H1 (cell line): ENCODE data around the gene MTNR1A. TPM values are rescaled to one million over a fixed set of nuclear protein-coding genes. Genes with fewer than 3 reads are reported as not detected.

Source experiments
- CTCF ChIA-PET: fragments of 300-600 bp; sonication (Branson Sonifier 250); formaldehyde crosslinking; loops from one replicate; lab custom pipeline; 2021; ENCODE audit not compliant: partially characterized antibody; lab: Charles Lee
- POLR2A ChIA-PET: fragments of 300-600 bp; sonication (Branson Sonifier 250); formaldehyde crosslinking; loops from one replicate; lab custom pipeline; 2021; ENCODE audit warnings: inconsistent platforms; ENCODE audit not compliant: partially characterized antibody; lab: Charles Lee
- DNase-seq, 2 experiments: peaks; one replicate each; pipeline versions ENCODE4 v3.0.0 to v3.0.0-alpha.2; 2010 to 2022; ENCODE audit warnings: low spot score in 2 of 2, low read depth in 1 of 2, mixed read lengths in 1 of 2
- FAIRE-seq: peaks from 2 replicates; lab custom pipeline; 2011; peaks lifted over from hg19 to GRCh38; lab: Jason Lieb, UNC
- H2AFZ ChIP-seq: 2 replicates; pipeline ENCODE4 v1.8.1; 2012; ENCODE audit warnings: low read length, inconsistent platforms
- H2AK5ac ChIP-seq: 2 replicates; pipeline ENCODE4 v1.6.1; 2013; ENCODE audit warnings: low read depth, low read length
- H2BK120ac ChIP-seq: replicated peaks from 2 replicates; pipeline ENCODE3; 2013; ENCODE audit warnings: low read depth, low read length, inconsistent platforms
- H2BK12ac ChIP-seq: 2 replicates; pipeline ENCODE4 v1.6.1; 2013; ENCODE audit warnings: low read depth, low read length
- H2BK15ac ChIP-seq: 2 replicates; pipeline ENCODE4 v1.6.1; 2013; ENCODE audit warnings: low read length
- H2BK20ac ChIP-seq: 2 replicates; pipeline ENCODE4 v1.6.1; 2013; ENCODE audit warnings: low read length
- H2BK5ac ChIP-seq: 2 replicates; pipeline ENCODE4 v1.6.1; 2013; ENCODE audit warnings: low read depth, low read length
- H3K14ac ChIP-seq: 2 replicates; pipeline ENCODE4 v1.6.1; 2013; ENCODE audit warnings: inconsistent platforms; ENCODE audit not compliant: insufficient read length
- H3K18ac ChIP-seq: 2 replicates; pipeline ENCODE4 v1.6.1; 2013; ENCODE audit warnings: low read length; ENCODE audit errors: extremely low read depth
- H3K23ac ChIP-seq: 2 replicates; pipeline ENCODE4 v1.6.1; 2013; ENCODE audit warnings: inconsistent platforms; ENCODE audit not compliant: insufficient read length
- H3K23me2 ChIP-seq: 2 replicates; pipeline ENCODE4 v1.6.1; 2013; ENCODE audit warnings: low read depth, low read length
- H3K27ac ChIP-seq: 2 replicates; pipeline ENCODE4 v1.6.1; 2011; ENCODE audit warnings: low read depth, low read length, inconsistent platforms
- H3K27me3 ChIP-seq, 4 experiments: replicated peaks in 1 of 4; 1 replicate in 1 of 4; 2 replicates in 3 of 4; pipeline versions ENCODE4 v1.6.1 to v1.8.1; 2011 to 2013; ENCODE audit warnings: low read length in 3 of 4, mild to moderate bottlenecking in 3 of 4, inconsistent platforms in 2 of 4, mixed read lengths in 2 of 4, moderate library complexity in 1 of 4; ENCODE audit not compliant: control insufficient read depth in 3 of 4, insufficient read depth in 3 of 4; ENCODE audit errors: extremely low read depth in 1 of 4
- H3K36me3 ChIP-seq, 4 experiments: 2 replicates each; pipeline versions ENCODE4 v1.6.1 to v1.8.1; 2011 to 2013; ENCODE audit warnings: mild to moderate bottlenecking in 4 of 4, low read length in 3 of 4, moderate library complexity in 2 of 4, control low read depth in 1 of 4, inconsistent platforms in 1 of 4; ENCODE audit not compliant: insufficient read depth in 4 of 4, control insufficient read depth in 2 of 4
- H3K4ac ChIP-seq: replicated peaks from 2 replicates; pipeline ENCODE3; 2013; ENCODE audit warnings: low read length, low read depth, mixed read lengths, inconsistent platforms; ENCODE audit not compliant: insufficient read length
- H3K4me1 ChIP-seq, 4 experiments: replicated peaks in 1 of 4; 1 replicate in 1 of 4; 2 replicates in 3 of 4; pipeline versions ENCODE4 v1.6.1 to v1.8.1; 2011 to 2013; ENCODE audit warnings: low read length in 3 of 4, inconsistent platforms in 2 of 4, mixed read lengths in 1 of 4; ENCODE audit not compliant: insufficient read depth in 4 of 4, control insufficient read depth in 3 of 4
- H3K4me2 ChIP-seq, 2 experiments: 2 replicates each; pipeline versions ENCODE4 v1.6.1 to v1.8.1; 2011 to 2013; ENCODE audit warnings: low read depth in 2 of 2, low read length in 2 of 2, control low read depth in 1 of 2, inconsistent platforms in 1 of 2, mild to moderate bottlenecking in 1 of 2; ENCODE audit not compliant: insufficient read depth in 1 of 2
- H3K4me3 ChIP-seq, 4 experiments: fragments of 200-600, 300-600 bp in 1 of 4; sonication (generic), shearing (Covaris generic), sonication (Bioruptor Twin) in 1 of 4; 2 replicates each; pipeline versions ENCODE4 v1.5.1 to v1.8.1; 2011 to 2016; ENCODE audit warnings: low read length in 4 of 4, low read depth in 3 of 4, control low read depth in 2 of 4, inconsistent platforms in 2 of 4, mild to moderate bottlenecking in 2 of 4, mixed read lengths in 1 of 4, moderate library complexity in 1 of 4; ENCODE audit not compliant: insufficient read depth in 2 of 4; ENCODE audit errors: extremely low read depth in 1 of 4
- H3K56ac ChIP-seq: replicated peaks from 2 replicates; pipeline ENCODE3; 2013; ENCODE audit warnings: low read depth, mild to moderate bottlenecking, mixed read lengths, low read length, inconsistent platforms; ENCODE audit not compliant: insufficient read length
- H3K79me1 ChIP-seq: 2 replicates; pipeline ENCODE4 v1.6.1; 2013; ENCODE audit warnings: low read depth, low read length, control low read depth
- H3K79me2 ChIP-seq, 2 experiments: 2 replicates each; pipeline versions ENCODE4 v1.6.1 to v1.8.1; 2012 to 2013; ENCODE audit warnings: low read length in 2 of 2, mild to moderate bottlenecking in 2 of 2, inconsistent platforms in 1 of 2; ENCODE audit not compliant: insufficient read depth in 2 of 2, control insufficient read depth in 1 of 2
- H3K9ac ChIP-seq, 4 experiments: replicated peaks in 1 of 4; 1 replicate in 1 of 4; 2 replicates in 3 of 4; pipeline versions ENCODE4 v1.6.1 to v1.8.1; 2011 to 2013; ENCODE audit warnings: low read depth in 3 of 4, low read length in 3 of 4, control low read depth in 2 of 4, mild to moderate bottlenecking in 2 of 4, moderate library complexity in 2 of 4, inconsistent platforms in 1 of 4; ENCODE audit errors: extremely low read depth in 1 of 4
- H3K9me3 ChIP-seq, 2 experiments: 2 replicates each; pipeline versions ENCODE4 v1.6.1 to v1.8.1; 2012 to 2013; ENCODE audit warnings: mild to moderate bottlenecking in 2 of 2, moderate library complexity in 2 of 2, control low read depth in 1 of 2, inconsistent platforms in 1 of 2, low read depth in 1 of 2, low read length in 1 of 2, mixed read lengths in 1 of 2; ENCODE audit not compliant: insufficient read depth in 2 of 2
- H4K20me1 ChIP-seq, 2 experiments: replicated peaks in 1 of 2; 2 replicates each; pipeline versions ENCODE3 to v1.8.1; 2011 to 2013; ENCODE audit warnings: inconsistent platforms in 2 of 2, low read length in 2 of 2, mild to moderate bottlenecking in 1 of 2; ENCODE audit not compliant: insufficient read depth in 2 of 2, control insufficient read depth in 1 of 2
- H4K5ac ChIP-seq: 2 replicates; pipeline ENCODE4 v1.6.1; 2013; ENCODE audit warnings: low read length, low read depth, mixed read lengths, inconsistent platforms; ENCODE audit not compliant: insufficient read length
- H4K8ac ChIP-seq: 2 replicates; pipeline ENCODE4 v1.8.0; 2013; ENCODE audit warnings: mild to moderate bottlenecking, moderate library complexity, low read length, inconsistent platforms; ENCODE audit not compliant: insufficient read depth; ENCODE audit errors: extremely low read depth
- H4K91ac ChIP-seq: replicated peaks from 2 replicates; pipeline ENCODE3; 2013; ENCODE audit warnings: low read length, mixed read lengths, inconsistent platforms; ENCODE audit not compliant: insufficient read length
- BACH1 ChIP-seq: IDR thresholded peaks from 2 replicates; pipeline ENCODE4 v1.6.1; 2012; ENCODE audit warnings: low read length, improper control_type of control experiment
- BRCA1 ChIP-seq: IDR thresholded peaks from 2 replicates; pipeline ENCODE4 v1.6.1; 2012; ENCODE audit warnings: low read depth, low read length, improper control_type of control experiment
- WGBS, 2 experiments: shearing (Covaris generic) in 1 of 2; methylation state at CpG; one replicate each; pipeline versions ENCODE4 v1.1.6 to v1.1.7; 2013 to 2015; ENCODE audit warnings: low lambda C conversion rate in 2 of 2, mixed read lengths in 2 of 2, inconsistent platforms in 1 of 2, low coverage in 1 of 2, missing lambda C conversion rate in 1 of 2; ENCODE audit not compliant: insufficient replicate concordance in 2 of 2, insufficient coverage in 1 of 2, insufficient read length in 1 of 2; ENCODE audit errors: extremely low coverage in 1 of 2, missing lambda C conversion rate in 1 of 2; 5-methylcytosine and 5-hydroxymethylcytosine counted together
- polyA plus RNA-seq, 7 experiments: library from polyadenylated mRNA; depleted of rRNA in 3 of 7; stranded (reverse) in 5 of 7; unstranded in 2 of 7; fragments of >200 nt in 5 of 7; fragments of 200-250 nt in 2 of 7; gene quantifications; 1 replicate in 5 of 7; 2 replicates in 1 of 7; 4 replicates in 1 of 7; pipeline versions ENCODE4 v1.2.1 to v1.2.3, GENCODE V29; 2011 to 2013; ENCODE audit warnings: missing spikeins in 2 of 7, mixed read lengths in 2 of 7
- total RNA-seq: library from RNA; stranded (reverse); fragmentation: NEBNext Ultra II Directional; extraction: Animal tissue kit (Norgen Biotek cat#: 25700); gene quantifications from 2 replicates; pipeline ENCODE4 v1.2.1, GENCODE V29; 2021

MTNR1A gene
- total and polyA plus RNA-seq, 2 of the 8 experiments (the other 6 are each of a cell fraction or from before 2014, with no cell fraction given), result 0.45 to 1.0 TPM

DNA sequence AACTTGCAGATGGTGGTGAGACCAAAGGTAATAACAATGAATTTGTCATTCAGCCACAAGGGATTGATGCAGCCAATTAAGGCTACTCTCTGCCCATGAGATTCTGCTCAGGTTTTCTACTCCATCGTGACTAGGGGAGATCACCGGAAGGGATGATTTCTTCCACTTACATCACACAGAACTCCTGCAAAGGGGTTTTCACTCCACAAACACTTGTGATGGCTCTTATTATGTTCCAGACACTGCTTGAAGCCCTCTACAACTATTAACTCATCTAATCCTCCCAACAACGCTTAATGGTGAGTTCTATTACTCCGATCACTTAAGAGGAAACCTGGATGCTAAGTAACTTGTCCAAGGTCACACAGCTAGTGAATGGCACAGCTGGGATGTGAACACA is 55.9 kb downstream of the MTNR1A start:
- Histone ChIP-seq H2BK120ac (no peak overlapping the region), H4K5ac (no peak overlapping the region), H3K23ac (no peak overlapping the region), H3K56ac (no peak overlapping the region), H3K18ac (no peak overlapping the region), H3K9me3 (peaks cover 2 to 4% of the 10 kb centered on the region in 2 experiments; a peak in 2 of 4 replicates), H2BK12ac (no peak overlapping the region), H3K27ac (no peak overlapping the region), H3K23me2 (no peaks in the 10 kb centered on the region), H2AFZ (no peak overlapping the region), H3K79me1 (no peaks in the 10 kb centered on the region), H3K4me2 (no peak overlapping the region), H3K4me1 (peaks cover 0 to 2% (median 0%) of the 10 kb centered on the region in 4 experiments; a peak in 1 of 7 replicates), H2BK5ac (no peak overlapping the region), H2AK5ac (no peak overlapping the region), H3K4me3 (no peak overlapping the region), H4K91ac (no peak overlapping the region), H3K4ac (no peak overlapping the region), H3K79me2 (no peaks in the 10 kb centered on the region), H3K36me3 (no peaks in the 10 kb centered on the region), H3K9ac (no peak overlapping the region), H4K20me1 (no peaks in the 10 kb centered on the region), H2BK15ac (no peak overlapping the region), H3K14ac (no peak overlapping the region), H4K8ac (no peak overlapping the region), H2BK20ac (no peak overlapping the region), H3K27me3 (no peaks in the 10 kb centered on the region)
- CTCF ChIA-PET, result interaction anchor here (1.1 to 1.7 kb wide), 2 partner anchors 19 to 26 kb away, joined by 4 read pairs; no protein-coding TSS in a partner anchor
- DNase-seq (no peak), FAIRE-seq (peak; percentile 13)
- POLR2A ChIA-PET, result interaction anchor here (0.6 to 1.5 kb wide), 2 partner anchors 11 to 206 kb away, joined by 3 to 5 read pairs; no protein-coding TSS in a partner anchor
- TF ChIP-seq BRCA1 (no peak), BACH1 (no peak)
- WGBS, 2 experiments, result 94% methylated on average over 4 of the region's 4 CpGs; no CpG with 5 or more reads in 1 of the 2 experiments
